ENCODE measurements around the gene CA4. TPM values are rescaled to one million over a fixed set of nuclear protein-coding genes. Genes with fewer than 3 reads are reported as not detected.
"Not testable (repeated sequence)": the region's sequence is repeated elsewhere in the genome, so short reads cannot be mapped to it uniquely, and the experiment has no call there.

Gene CA4
- total RNA-seq, 1 experiment from 2014 or later, result 0.78 TPM

DNA sequence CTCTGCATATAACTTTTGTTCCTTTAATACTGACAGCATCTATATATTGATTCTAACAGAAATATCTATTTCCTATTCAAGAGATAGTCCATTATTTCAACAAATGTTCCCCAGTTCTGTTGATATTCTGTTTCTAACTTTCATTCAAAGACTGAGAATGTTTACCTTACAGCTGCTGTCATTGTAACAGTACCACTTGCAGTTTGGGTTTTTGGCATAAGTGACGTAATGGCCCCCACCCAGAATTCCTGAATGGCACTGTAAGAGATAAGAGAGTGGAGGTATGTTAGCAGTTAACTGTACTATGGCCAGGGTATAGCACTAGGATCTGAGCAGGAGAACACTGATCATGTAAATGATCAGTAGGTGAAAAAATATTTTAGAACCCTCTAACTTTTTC is 30.6 kb downstream of the CA4 start:
- CTCF ChIA-PET; H3K27me3 Mint-ChIP-seq (ENCODE audit: unreplicated experiment); intact Hi-C loops (cut with micrococcal nuclease; ENCODE audit: unreplicated experiment); H3K9me3 Mint-ChIP-seq (ENCODE audit: low read depth, unreplicated experiment); DNase-seq; H3K27ac Mint-ChIP-seq (ENCODE audit: unreplicated experiment); H3K4me1 Mint-ChIP-seq (ENCODE audit: low read depth, unreplicated experiment); H3K4me3 Mint-ChIP-seq (ENCODE audit: low read depth, unreplicated experiment); BruUV-seq (replicated peaks): not testable (repeated sequence)
- H3K36me3 Mint-ChIP-seq (ENCODE audit: insufficient read depth, unreplicated experiment), result peaks cover 27% of the 10 kb centered on the region

GRCh38 chr17:60186372-60186771 is 36.6 kb downstream of the CA4 start:
- not testable (repeated sequence) for H3K9me3 Mint-ChIP-seq (ENCODE audit: low read depth, unreplicated experiment); H3K27me3 Mint-ChIP-seq (ENCODE audit: unreplicated experiment); DNase-seq; H3K4me3 Mint-ChIP-seq (ENCODE audit: low read depth, unreplicated experiment)
- H3K4me1 Mint-ChIP-seq (ENCODE audit: low read depth, unreplicated experiment), result peaks cover 13% of the 10 kb centered on the region
- BruUV-seq (replicated peaks), result TSS peak; percentile 54
- H3K27ac Mint-ChIP-seq (ENCODE audit: unreplicated experiment), result peak overlapping the region; percentile 88
- CTCF ChIA-PET, result interaction anchor here (0.8 kb wide), 1 partner anchor 45 kb away, joined by 3 read pairs; no protein-coding TSS in a partner anchor
- H3K36me3 Mint-ChIP-seq (ENCODE audit: insufficient read depth, unreplicated experiment), result peaks cover 13% of the 10 kb centered on the region
- intact Hi-C loops (cut with micrococcal nuclease; ENCODE audit: unreplicated experiment), result loop anchor here (5.0 kb wide), 1 partner anchor 34 kb away; no protein-coding TSS in a partner anchor

DNA sequence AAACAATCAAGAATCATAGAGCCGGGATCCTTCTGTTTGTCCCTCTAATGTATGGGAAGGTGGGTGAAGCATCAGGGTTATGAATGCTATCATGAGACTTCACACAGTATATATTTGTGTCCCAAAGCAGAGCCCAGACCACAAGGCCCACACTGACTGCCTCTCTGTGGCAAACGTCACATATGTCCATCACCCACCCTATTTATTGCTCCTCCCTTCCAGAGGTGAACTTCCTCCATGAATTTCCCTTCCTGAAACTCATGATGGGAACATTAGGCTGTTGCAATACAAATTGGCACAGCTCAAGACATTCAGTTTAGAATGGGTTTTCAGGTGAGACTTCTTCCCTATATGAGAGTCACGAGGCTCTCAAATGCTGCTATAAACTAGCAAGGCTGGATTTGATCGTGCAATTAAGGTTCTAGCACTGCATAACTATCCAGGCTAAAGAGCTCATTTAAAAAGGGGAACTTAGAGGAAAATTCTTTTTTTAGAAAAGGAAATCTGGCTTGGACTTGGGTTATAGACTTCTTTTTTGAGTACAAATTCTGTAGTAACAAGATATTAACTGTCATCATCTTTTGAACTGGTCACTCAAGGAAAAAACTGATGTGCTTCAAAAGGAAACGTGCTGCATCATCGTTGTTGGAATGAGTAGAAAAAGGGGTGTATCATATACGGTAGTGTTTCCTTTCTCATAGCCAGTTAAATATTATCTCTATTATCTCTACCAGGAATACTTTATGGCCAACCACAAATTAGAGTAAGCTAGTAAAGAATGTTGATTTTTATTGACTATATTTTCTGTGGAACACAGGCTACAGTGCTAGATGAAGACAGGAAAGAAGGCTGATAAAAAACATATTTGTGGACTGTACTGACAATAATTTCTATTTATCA is 37.3 kb downstream of the CA4 start:
- DNase-seq, result peak; percentile 12
- H3K4me3 Mint-ChIP-seq (ENCODE audit: low read depth, unreplicated experiment); H3K27me3 Mint-ChIP-seq (ENCODE audit: unreplicated experiment); H3K9me3 Mint-ChIP-seq (ENCODE audit: low read depth, unreplicated experiment): not testable (repeated sequence)
- H3K27ac Mint-ChIP-seq (ENCODE audit: unreplicated experiment), result peak overlapping the region; percentile 88
- intact Hi-C loops (cut with micrococcal nuclease; ENCODE audit: unreplicated experiment), result loop anchor here (5.0 kb wide), 1 partner anchor 35 kb away; no protein-coding TSS in a partner anchor
- H3K36me3 Mint-ChIP-seq (ENCODE audit: insufficient read depth, unreplicated experiment), result peaks cover 10% of the 10 kb centered on the region
- peaks cover 13% of the 10 kb centered on the region for H3K4me1 Mint-ChIP-seq (ENCODE audit: low read depth, unreplicated experiment)
- TSS peak; percentile 26 for BruUV-seq (replicated peaks)
- CTCF ChIA-PET, result interaction anchor here (0.8 to 1.0 kb wide), 2 partner anchors 12 to 45 kb away, joined by 3 read pairs; no protein-coding TSS in a partner anchor

- H3K27me3 Mint-ChIP-seq (ENCODE audit: unreplicated experiment), result no peaks in the 10 kb centered on the region
- no peak overlapping the region for H3K4me3 Mint-ChIP-seq (ENCODE audit: low read depth, unreplicated experiment)
- no peak overlapping the region for H3K27ac Mint-ChIP-seq (ENCODE audit: unreplicated experiment)
- peaks cover 10% of the 10 kb centered on the region for H3K36me3 Mint-ChIP-seq (ENCODE audit: insufficient read depth, unreplicated experiment)
- H3K4me1 Mint-ChIP-seq (ENCODE audit: low read depth, unreplicated experiment), result peaks cover 13% of the 10 kb centered on the region
- H3K9me3 Mint-ChIP-seq (ENCODE audit: low read depth, unreplicated experiment), result no peaks in the 10 kb centered on the region
- no peak for DNase-seq
- BruUV-seq (replicated peaks), result no TSS peak
- TF ChIP-seq CTCF (IDR thresholded peaks at IDR 0.05; ENCODE audit: unreplicated experiment), result no peak
- intact Hi-C loops (cut with micrococcal nuclease; ENCODE audit: unreplicated experiment), result loop anchor here (5.0 kb wide), 1 partner anchor 36 kb away; no protein-coding TSS in a partner anchor
- CTCF ChIA-PET, result no interaction called here
These were observed 39.0 kb downstream of the CA4 start for GRCh38 chr17:60188759-60189158.

GRCh38 chr17:60190032-60190431 is 40.3 kb downstream of the CA4 start:
- H3K36me3 Mint-ChIP-seq (ENCODE audit: insufficient read depth, unreplicated experiment); H3K9me3 Mint-ChIP-seq (ENCODE audit: low read depth, unreplicated experiment); BruUV-seq (replicated peaks): not testable (repeated sequence)

DNA sequence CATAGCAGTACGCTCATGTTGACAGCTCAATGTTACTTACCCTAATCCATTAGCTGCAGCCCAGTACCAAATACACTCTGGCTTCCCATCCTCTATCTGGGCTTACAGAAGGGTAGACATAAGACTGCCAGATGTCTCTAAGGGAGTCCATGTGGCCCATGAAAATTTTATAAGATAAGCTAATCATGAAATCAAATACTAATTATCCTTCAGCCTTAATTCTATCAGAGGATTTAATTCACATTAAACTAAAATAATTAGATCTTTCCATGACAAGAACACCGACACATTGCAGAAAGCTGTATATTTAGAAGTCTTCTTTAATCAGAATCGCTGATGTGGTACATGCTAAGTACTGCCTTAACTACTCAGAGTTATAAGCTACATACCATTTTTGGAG is 43.3 kb downstream of the CA4 start:
- H3K4me1 Mint-ChIP-seq (ENCODE audit: low read depth, unreplicated experiment); BruUV-seq (replicated peaks); H3K4me3 Mint-ChIP-seq (ENCODE audit: low read depth, unreplicated experiment); H3K36me3 Mint-ChIP-seq (ENCODE audit: insufficient read depth, unreplicated experiment); H3K27me3 Mint-ChIP-seq (ENCODE audit: unreplicated experiment); H3K27ac Mint-ChIP-seq (ENCODE audit: unreplicated experiment); DNase-seq; intact Hi-C loops (cut with micrococcal nuclease; ENCODE audit: unreplicated experiment); CTCF ChIA-PET; H3K9me3 Mint-ChIP-seq (ENCODE audit: low read depth, unreplicated experiment): not testable (repeated sequence)

More at GRCh38 chr17:60190032-60190431, 40.3 kb downstream of the CA4 start:
- H3K4me3 Mint-ChIP-seq (ENCODE audit: low read depth, unreplicated experiment); H3K27ac Mint-ChIP-seq (ENCODE audit: unreplicated experiment); intact Hi-C loops (cut with micrococcal nuclease; ENCODE audit: unreplicated experiment); H3K27me3 Mint-ChIP-seq (ENCODE audit: unreplicated experiment); CTCF ChIA-PET; DNase-seq: not testable (repeated sequence)
- peaks cover 13% of the 10 kb centered on the region for H3K4me1 Mint-ChIP-seq (ENCODE audit: low read depth, unreplicated experiment)

Measured in Calu3 (cell line).